Liver (tissue), 9 donors: Measurements from ENCODE around the gene RARA. TPM values are rescaled to one million over a fixed set of nuclear protein-coding genes. Genes with fewer than 3 reads are reported as not detected.

Source experiments
- DNase-seq: peaks from one replicate; pipeline ENCODE4 v3.0.0-alpha.2; 2017; ENCODE audit warnings: low spot score
- H3K27ac ChIP-seq, 2 donors: one replicate each; pipeline ENCODE4 v1.7.0; 2013; ENCODE audit warnings: inconsistent platforms in 2 of 2, low read length in 2 of 2, control low read depth in 1 of 2, low read depth in 1 of 2, mild to moderate bottlenecking in 1 of 2
- H3K27me3 ChIP-seq, 4 donors: one replicate each; pipeline versions ENCODE4 v1.6.1 to v1.7.0; 2013; ENCODE audit warnings: low read length in 3 of 4, inconsistent platforms in 1 of 4, mild to moderate bottlenecking in 1 of 4, moderate library complexity in 1 of 4; ENCODE audit not compliant: control insufficient read depth in 4 of 4, insufficient read depth in 4 of 4
- H3K36me3 ChIP-seq, 4 donors: one replicate each; pipeline versions ENCODE4 v1.6.1 to v1.7.0; 2013; ENCODE audit warnings: low read length in 3 of 4, mild to moderate bottlenecking in 3 of 4, low read depth in 1 of 4, moderate library complexity in 1 of 4; ENCODE audit not compliant: control insufficient read depth in 4 of 4, insufficient read depth in 3 of 4
- H3K4me1 ChIP-seq, 4 donors: one replicate each; pipeline versions ENCODE4 v1.6.1 to v1.7.0; 2013; ENCODE audit warnings: low read length in 3 of 4, mild to moderate bottlenecking in 3 of 4, moderate library complexity in 1 of 4; ENCODE audit not compliant: control insufficient read depth in 4 of 4, insufficient read depth in 4 of 4
- H3K4me3 ChIP-seq, 3 donors: one replicate each; pipeline versions ENCODE4 v1.6.1 to v1.7.0; 2013; ENCODE audit warnings: low read length in 3 of 3, control low read depth in 1 of 3, low read depth in 1 of 3, mild to moderate bottlenecking in 1 of 3
- H3K9ac ChIP-seq, 2 donors: one replicate each; pipeline ENCODE4 v1.7.0; 2013; ENCODE audit warnings: low read length in 2 of 2, mild to moderate bottlenecking in 2 of 2, moderate library complexity in 2 of 2, control low read depth in 1 of 2, low read depth in 1 of 2
- H3K9me3 ChIP-seq, 4 donors: one replicate each; pipeline versions ENCODE4 v1.6.1 to v1.7.0; 2013; ENCODE audit warnings: low read length in 3 of 4; ENCODE audit not compliant: control insufficient read depth in 4 of 4
- CTCF ChIP-seq: fragments of 150-350 bp; IDR thresholded peaks from 2 replicates; pipeline ENCODE4 v1.5.1; 2017; ENCODE audit warnings: improper control_type of control experiment, low read depth, low read length; ENCODE audit not compliant: missing input control
- EGR1 ChIP-seq, 2 donors: IDR thresholded peaks; 2 replicates each; pipeline ENCODE4 v1.6.1; 2016 to 2018; ENCODE audit warnings: antibody characterized with exemption in 2 of 2, low read depth in 2 of 2
- FOXA1 ChIP-seq: IDR thresholded peaks from 2 replicates; pipeline ENCODE4 v1.6.1; 2016; ENCODE audit warnings: antibody characterized with exemption
- FOXA2 ChIP-seq: IDR thresholded peaks from 2 replicates; pipeline ENCODE4 v1.6.1; 2016; ENCODE audit warnings: antibody characterized with exemption
- GABPA ChIP-seq, 2 donors: IDR thresholded peaks in 1 of 2; conservative IDR thresholded peaks in 1 of 2; 2 replicates each; pipeline ENCODE4 v1.6.1; 2016; ENCODE audit warnings: antibody characterized with exemption in 2 of 2, mild to moderate bottlenecking in 1 of 2, moderate library complexity in 1 of 2
- HNF4A ChIP-seq, 2 donors: conservative IDR thresholded peaks; 2 replicates each; pipeline ENCODE4 v1.6.1; 2016; ENCODE audit warnings: antibody characterized with exemption in 2 of 2, mild to moderate bottlenecking in 2 of 2
- JUND ChIP-seq, 2 donors: IDR thresholded peaks; 2 replicates each; pipeline ENCODE4 v1.6.1; 2016; ENCODE audit warnings: antibody characterized with exemption in 2 of 2
- MAX ChIP-seq: IDR thresholded peaks from 2 replicates; pipeline ENCODE4 v1.6.1; 2016; ENCODE audit warnings: antibody characterized with exemption
- NR2F2 ChIP-seq: IDR thresholded peaks from 2 replicates; pipeline ENCODE4 v1.6.1; 2016; ENCODE audit warnings: antibody characterized with exemption
- RAD21 ChIP-seq, 2 donors: IDR thresholded peaks; 2 replicates each; pipeline ENCODE4 v1.6.1; 2016; ENCODE audit warnings: antibody characterized with exemption in 2 of 2, mild to moderate bottlenecking in 2 of 2
- REST ChIP-seq: IDR thresholded peaks from 2 replicates; pipeline ENCODE4 v1.6.1; 2016; ENCODE audit warnings: antibody characterized with exemption, mild to moderate bottlenecking
- RXRA ChIP-seq, 2 donors: IDR thresholded peaks; 2 replicates each; pipeline ENCODE4 v1.6.1; 2017 to 2018; ENCODE audit warnings: antibody characterized with exemption in 2 of 2, mild to moderate bottlenecking in 1 of 2
- SP1 ChIP-seq: IDR thresholded peaks from 2 replicates; pipeline ENCODE4 v1.6.1; 2018; ENCODE audit warnings: antibody characterized with exemption, mild to moderate bottlenecking
- TAF1 ChIP-seq: conservative IDR thresholded peaks from 2 replicates; pipeline ENCODE4 v1.6.1; 2016; ENCODE audit warnings: antibody characterized with exemption, mild to moderate bottlenecking
- YY1 ChIP-seq: IDR thresholded peaks from 2 replicates; pipeline ENCODE4 v1.6.1; 2016; ENCODE audit warnings: antibody characterized with exemption, mild to moderate bottlenecking
- WGBS: extraction: QIAGEN DNeasy Blood & Tissue Kit; methylation state at CpG from one replicate; pipeline ENCODE4 v1.1.7; 2013; 5-methylcytosine and 5-hydroxymethylcytosine counted together
- polyA plus RNA-seq, 2 donors: library from polyadenylated mRNA; stranded (reverse) in 1 of 2; unstranded in 1 of 2; fragments of 200-250 nt in 1 of 2; fragments of >200 nt in 1 of 2; fragmentation: Nextera tagmentation in 1 of 2; extraction: Ambion mirVana in 1 of 2; gene quantifications; one replicate each; pipeline versions ENCODE4 v1.2.1 to v1.2.3, GENCODE V29; 2013 to 2015
- total RNA-seq, 2 donors: library from RNA; depleted of rRNA; stranded (reverse); fragments of >200 nt; gene quantifications; one replicate each; pipeline ENCODE4 v1.2.3, GENCODE V29; 2014
- donor health status: healthy.
- donor health status: healthy.
- donor health status: healthy.
- donor health status: healthy.
- donor health status: healthy.

Gene RARA
- total and polyA plus RNA-seq, 4 donors, result 6.6 to 26.2 (median 10.8) TPM

GRCh38 chr17:40297511-40297910 lies 11.5 kb upstream of the RARA start:
- Histone ChIP-seq H3K9ac (no peak overlapping the region), H3K4me3 (no peak overlapping the region), H3K4me1 (no peaks in the 10 kb centered on the region), H3K9me3 (no peaks in the 10 kb centered on the region), H3K27ac (no peak overlapping the region), H3K27me3 (no peaks in the 10 kb centered on the region), H3K36me3 (no peaks in the 10 kb centered on the region)
- 100% methylated on average over 2 of the region's 2 CpGs for WGBS
- no peak for DNase-seq
- TF ChIP-seq JUND (IDR thresholded peaks at IDR 0.05), result no peak
- TF ChIP-seq GABPA (IDR thresholded peaks at IDR 0.05 in 1 of 2, conservative IDR thresholded peaks at IDR 0.05 in 1 of 2), result no peak
- TF ChIP-seq NR2F2, result no peak
- no peak for TF ChIP-seq TAF1
- no peak for TF ChIP-seq SP1
- TF ChIP-seq FOXA1, result no peak
- TF ChIP-seq YY1, result no peak
- no peak for TF ChIP-seq CTCF
- no peak for TF ChIP-seq RAD21 (IDR thresholded peaks at IDR 0.05)
- no peak for TF ChIP-seq RXRA (IDR thresholded peaks at IDR 0.05)
- no peak for TF ChIP-seq REST
- TF ChIP-seq FOXA2, result no peak
- TF ChIP-seq EGR1 (IDR thresholded peaks at IDR 0.05; ENCODE audit: low read depth in 2 of 2), result no peak
- TF ChIP-seq HNF4A (conservative IDR thresholded peaks at IDR 0.05), result no peak
- TF ChIP-seq MAX, result no peak

GRCh38 chr17:40298726-40299125 lies 10.3 kb upstream of the RARA start:
- Histone ChIP-seq H3K27me3 (no peaks in the 10 kb centered on the region), H3K9ac (no peak overlapping the region), H3K4me3 (no peak overlapping the region), H3K9me3 (no peaks in the 10 kb centered on the region), H3K36me3 (no peaks in the 10 kb centered on the region), H3K27ac (no peak overlapping the region), H3K4me1 (peaks cover 0 to 11% (median 8%) of the 10 kb centered on the region in 4 donors)
- TF ChIP-seq REST (no peak), NR2F2 (peak; percentile 36)
- WGBS, result 81% methylated on average over 3 of the region's 3 CpGs
- DNase-seq, result no peak
